Measurements from ENCODE around the gene SH3BGRL2. TPM values are rescaled to one million over a fixed set of nuclear protein-coding genes. Genes with fewer than 3 reads are reported as not detected.

SH3BGRL2 gene
- total RNA-seq, 2 donors from 2014 or later = 26.8 to 93.3 TPM

- Histone ChIP-seq H3K4me3 (no peak overlapping the region), H3K27me3 (replicated peaks; ENCODE audit: insufficient read depth) (no peaks in the 10 kb centered on the region), H3K9me3 (no peaks in the 10 kb centered on the region), H3K27ac (no peak overlapping the region), H3K36me3 (no peaks in the 10 kb centered on the region), H3K4me1 (replicated peaks) (no peaks in the 10 kb centered on the region)
- TF ChIP-seq POLR2AphosphoS5 (IDR thresholded peaks at IDR 0.05) = no peak
- no peak for TF ChIP-seq CTCF (IDR thresholded peaks at IDR 0.05)
- no peak for TF ChIP-seq POLR2A (IDR thresholded peaks at IDR 0.05)
- intact Hi-C loops (cut with DNase I) = no loop called here
- no peak for DNase-seq (ENCODE audit: low spot score)
- 60% methylated on average over 3 of the region's 3 CpGs for WGBS
Measured at GRCh38 chr6:79686707-79687309, 55.7 kb downstream of the SH3BGRL2 start.

DNA sequence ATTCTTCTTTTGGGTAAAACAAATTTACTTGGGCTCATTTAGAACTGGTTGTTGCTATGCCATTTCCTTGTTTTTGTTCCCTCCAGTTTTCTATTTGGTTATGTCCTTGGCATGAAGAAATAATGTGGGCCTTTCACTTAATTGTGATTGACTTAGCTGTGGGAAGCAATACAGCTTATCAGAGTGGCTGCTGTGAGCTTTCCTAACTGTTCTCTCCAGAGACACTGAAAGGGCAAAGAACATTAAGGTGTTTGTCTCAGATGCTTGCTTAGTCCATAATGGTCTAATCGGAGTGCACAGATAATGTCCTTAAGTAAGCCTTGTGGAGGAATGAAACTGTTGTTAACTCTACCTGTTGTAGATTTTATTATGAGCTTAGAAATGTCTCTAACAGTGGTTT lies 56.6 kb downstream of the SH3BGRL2 start:
- Histone ChIP-seq H3K27me3 (replicated peaks; ENCODE audit: insufficient read depth) (no peaks in the 10 kb centered on the region), H3K4me1 (replicated peaks) (no peaks in the 10 kb centered on the region), H3K4me3 (no peak overlapping the region), H3K36me3 (no peaks in the 10 kb centered on the region), H3K9me3 (no peaks in the 10 kb centered on the region), H3K27ac (no peak overlapping the region)
- DNase-seq (ENCODE audit: low spot score) = no peak
- WGBS = 50% methylated on average over 1 of the region's 1 CpG
- TF ChIP-seq CTCF (IDR thresholded peaks at IDR 0.05) = no peak
- no peak for TF ChIP-seq POLR2A (IDR thresholded peaks at IDR 0.05)
- TF ChIP-seq POLR2AphosphoS5 (IDR thresholded peaks at IDR 0.05) = no peak
- intact Hi-C loops (cut with DNase I) = no loop called here

- Histone ChIP-seq H3K9me3 (no peaks in the 10 kb centered on the region), H3K4me1 (replicated peaks) (no peaks in the 10 kb centered on the region), H3K4me3 (no peak overlapping the region), H3K36me3 (no peaks in the 10 kb centered on the region), H3K27ac (no peak overlapping the region), H3K27me3 (replicated peaks; ENCODE audit: insufficient read depth) (no peaks in the 10 kb centered on the region)
- TF ChIP-seq POLR2A (IDR thresholded peaks at IDR 0.05) (no peak), POLR2AphosphoS5 (IDR thresholded peaks at IDR 0.05) (no peak), CTCF (IDR thresholded peaks at IDR 0.05) (no peak)
- DNase-seq (ENCODE audit: low spot score) = no peak
- 68% methylated on average over 3 of the region's 3 CpGs for WGBS
- intact Hi-C loops (cut with DNase I) = no loop called here
Measured at GRCh38 chr6:79694156-79694555, 63.0 kb downstream of the SH3BGRL2 start.

GRCh38 chr6:79694623-79695343 lies 63.7 kb downstream of the SH3BGRL2 start:
- H3K4me1 ChIP-seq (replicated peaks) = no peaks in the 10 kb centered on the region
- no peaks in the 10 kb centered on the region for H3K36me3 ChIP-seq
- H3K27me3 ChIP-seq (replicated peaks; ENCODE audit: insufficient read depth) = no peaks in the 10 kb centered on the region
- no peaks in the 10 kb centered on the region for H3K9me3 ChIP-seq
- intact Hi-C loops (cut with DNase I) = no loop called here
- TF ChIP-seq POLR2AphosphoS5 (IDR thresholded peaks at IDR 0.05) (no peak), POLR2A (IDR thresholded peaks at IDR 0.05) (no peak), CTCF (IDR thresholded peaks at IDR 0.05) (no peak)
- no peak overlapping the region for H3K27ac ChIP-seq
- no peak overlapping the region for H3K4me3 ChIP-seq
- WGBS = 91% methylated on average over 6 of the region's 6 CpGs
- DNase-seq (ENCODE audit: low spot score) = no peak

DNA sequence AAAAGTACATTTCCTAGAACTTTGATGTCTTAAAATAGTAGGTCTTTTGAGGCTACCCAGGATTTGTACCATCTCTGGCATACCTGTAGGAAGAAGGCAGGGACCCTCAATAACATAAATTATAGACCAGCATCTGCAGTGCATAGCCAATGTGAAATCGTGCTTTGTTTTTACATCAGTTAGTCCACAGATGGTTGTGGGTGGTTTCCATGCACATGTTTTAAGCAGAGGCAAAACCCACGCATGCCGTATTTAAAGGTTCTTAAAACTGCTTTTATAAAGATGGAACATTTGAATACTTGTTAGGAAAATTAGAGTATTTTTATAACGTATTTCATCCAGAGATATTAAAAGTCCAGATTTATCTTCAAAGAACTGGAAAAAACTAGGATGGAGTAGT lies 66.3 kb downstream of the SH3BGRL2 start:
- intact Hi-C loops (cut with DNase I) = no loop called here
- TF ChIP-seq CTCF (IDR thresholded peaks at IDR 0.05) (no peak), POLR2A (IDR thresholded peaks at IDR 0.05) (no peak), POLR2AphosphoS5 (IDR thresholded peaks at IDR 0.05) (no peak)
- H3K9me3 ChIP-seq = no peaks in the 10 kb centered on the region

More for the DNA sequence above, 66.3 kb downstream of the SH3BGRL2 start:
- Histone ChIP-seq H3K36me3 (no peaks in the 10 kb centered on the region), H3K27me3 (replicated peaks; ENCODE audit: insufficient read depth) (no peaks in the 10 kb centered on the region), H3K4me3 (no peak overlapping the region), H3K27ac (no peak overlapping the region), H3K4me1 (replicated peaks) (no peaks in the 10 kb centered on the region)
- WGBS = 94% methylated on average over 4 of the region's 4 CpGs
- DNase-seq (ENCODE audit: low spot score) = no peak

Measured in prostate gland (tissue), 2 donors.